Stimulated activated effector memory CD8-positive, alpha-beta T cell treated with anti-CD3 and anti-CD28 coated beads, Interleukin-12 subunit alpha, Interleukin-12 subunit beta, amount 100 ng/mL, for 72 hours (primary cell): Measurements from ENCODE around the gene GALM.
"Not testable (repeated sequence)": the region's sequence is repeated elsewhere in the genome, so short reads cannot be mapped to it uniquely, and the experiment has no call there.

Source experiments
- ATAC-seq: fragments of 150-1000 bp; cut with Tn5 transposase; 2 replicates; pipeline ENCODE4 v1.10.0; 2021
- DNase-seq, 2 donors: peaks; one replicate each; pipeline ENCODE4 v3.0.0; 2021 to 2022; ENCODE audit warnings: low spot score in 2 of 2
- H3K27ac Mint-ChIP-seq: one replicate; pipeline ENCODE4 v1.8.0; 2022; ENCODE audit warnings: mild to moderate bottlenecking, mixed read lengths
- H3K36me3 Mint-ChIP-seq: one replicate; pipeline ENCODE4 v1.8.0; 2022; ENCODE audit warnings: mild to moderate bottlenecking, mixed read lengths
- H3K4me1 Mint-ChIP-seq: one replicate; pipeline ENCODE4 v1.8.0; 2022; ENCODE audit warnings: mixed read lengths
- H3K4me3 Mint-ChIP-seq: one replicate; pipeline ENCODE4 v1.8.0; 2022; ENCODE audit warnings: mild to moderate bottlenecking, mixed read lengths
- H3K9me3 Mint-ChIP-seq: one replicate; pipeline ENCODE4 v1.8.0; 2022; ENCODE audit warnings: mixed read lengths

Gene GALM

DNA sequence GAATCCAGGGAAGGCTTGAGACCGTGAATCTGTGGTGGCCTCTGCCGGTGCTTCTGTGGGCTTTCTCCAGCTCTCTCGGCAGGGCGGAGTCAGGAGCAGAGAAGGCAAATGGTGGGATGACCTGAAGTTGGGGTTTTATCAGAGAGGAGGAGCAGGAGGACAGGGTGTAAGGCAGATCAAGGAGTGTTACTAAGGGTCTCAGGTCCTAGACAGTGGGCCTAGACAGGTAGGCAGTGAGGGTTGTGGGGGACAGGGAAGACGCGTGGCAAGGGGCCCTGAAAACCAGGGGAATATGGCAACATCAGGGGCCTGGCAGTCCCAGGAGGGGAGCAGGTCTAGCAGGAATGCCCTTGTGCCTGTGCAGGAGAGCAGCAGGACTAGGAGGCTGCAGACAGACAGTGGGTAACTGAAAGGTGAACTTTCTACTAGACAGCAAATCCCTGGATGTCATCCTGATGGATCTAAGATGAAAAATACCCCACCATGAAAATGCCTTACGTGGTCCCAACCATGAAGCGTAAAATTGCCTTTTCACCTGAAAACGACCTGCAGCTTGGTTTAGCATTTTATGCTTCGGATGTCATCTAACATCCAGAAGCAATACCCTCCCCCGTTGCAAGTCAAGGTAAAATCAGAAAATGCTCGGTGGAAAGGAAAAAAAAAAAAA, 43.1 kb downstream of the GALM start:
- DNase-seq, result no peak
- ATAC-seq, result peak; percentile 39
- no peaks in the 10 kb centered on the region for H3K9me3 Mint-ChIP-seq
- peaks cover 63% of the 10 kb centered on the region for H3K4me1 Mint-ChIP-seq
- peak overlapping the region; percentile 92 for H3K27ac Mint-ChIP-seq
- peaks cover 89% of the 10 kb centered on the region for H3K36me3 Mint-ChIP-seq
- peak overlapping the region; percentile 61 for H3K4me3 Mint-ChIP-seq

DNA sequence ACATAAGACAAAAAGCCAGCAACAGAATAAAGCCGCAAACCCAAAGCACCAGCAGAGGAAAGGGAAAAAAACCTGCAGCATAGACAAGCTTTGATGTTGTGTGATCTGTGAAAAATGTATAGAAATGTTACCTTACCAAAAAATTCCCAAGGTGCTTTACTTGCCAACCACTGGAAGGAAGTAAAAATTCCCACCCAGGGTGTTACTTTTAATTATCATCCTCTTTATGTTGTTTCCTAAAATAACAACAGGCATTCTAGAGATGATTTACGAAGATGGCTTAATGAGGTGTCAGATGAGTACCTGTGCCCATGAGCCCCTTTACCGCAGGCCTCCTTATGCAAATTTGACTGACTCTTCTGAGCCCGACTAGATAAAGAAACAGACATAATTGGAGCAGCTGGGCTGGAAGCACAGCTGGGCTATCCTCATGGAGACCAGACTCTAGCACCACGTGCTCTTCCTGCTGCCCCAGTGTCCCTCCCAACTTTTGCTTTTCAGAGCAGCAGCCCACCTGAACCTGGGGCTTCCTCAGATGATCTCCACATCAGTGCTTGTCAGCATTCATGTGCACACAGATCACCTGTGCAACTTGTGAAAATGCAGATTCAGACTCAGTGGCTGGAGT, 43.8 kb downstream of the GALM start:
- peaks cover 90% of the 10 kb centered on the region for H3K36me3 Mint-ChIP-seq
- DNase-seq (no peak), ATAC-seq (peak; percentile 84)
- peak overlapping the region; percentile 92 for H3K27ac Mint-ChIP-seq
- peaks cover 69% of the 10 kb centered on the region for H3K4me1 Mint-ChIP-seq
- no peaks in the 10 kb centered on the region for H3K9me3 Mint-ChIP-seq
- peak overlapping the region; percentile 61 for H3K4me3 Mint-ChIP-seq

- Mint-ChIP-seq H3K4me1 (peaks cover 68% of the 10 kb centered on the region), H3K27ac (peak overlapping the region; percentile 0), H3K9me3 (no peaks in the 10 kb centered on the region), H3K4me3 (no peak overlapping the region), H3K36me3 (peaks cover 92% of the 10 kb centered on the region)
- no peak for DNase-seq
- no peak for ATAC-seq
Measured at GRCh38 chr2:38711558-38711957, 45.6 kb downstream of the GALM start.

DNA sequence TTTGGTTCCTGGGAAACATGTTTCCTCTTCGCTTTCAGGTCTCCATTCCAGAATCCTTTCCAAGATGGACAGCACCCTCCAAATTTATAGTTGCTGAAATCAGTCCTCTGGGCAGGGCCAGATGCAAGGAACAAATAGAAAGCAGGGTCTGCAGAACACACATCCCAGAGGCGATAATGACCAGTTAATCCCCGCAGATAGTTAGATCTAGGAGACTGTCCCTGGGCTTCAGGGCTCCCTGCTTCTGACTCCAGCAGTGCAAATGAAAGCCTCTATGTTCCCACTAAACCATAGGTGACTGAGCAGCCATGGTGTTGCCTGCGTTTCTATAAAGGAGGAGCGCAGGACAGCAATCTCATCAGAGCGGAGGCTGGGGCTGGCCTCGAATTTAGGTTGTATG, 46.5 kb downstream of the GALM start:
- ATAC-seq, result no peak
- Mint-ChIP-seq H3K27ac (peak overlapping the region; percentile 88), H3K4me1 (peaks cover 59% of the 10 kb centered on the region), H3K9me3 (no peaks in the 10 kb centered on the region), H3K4me3 (no peak overlapping the region), H3K36me3 (peaks cover 92% of the 10 kb centered on the region)
- DNase-seq, result no peak

DNA sequence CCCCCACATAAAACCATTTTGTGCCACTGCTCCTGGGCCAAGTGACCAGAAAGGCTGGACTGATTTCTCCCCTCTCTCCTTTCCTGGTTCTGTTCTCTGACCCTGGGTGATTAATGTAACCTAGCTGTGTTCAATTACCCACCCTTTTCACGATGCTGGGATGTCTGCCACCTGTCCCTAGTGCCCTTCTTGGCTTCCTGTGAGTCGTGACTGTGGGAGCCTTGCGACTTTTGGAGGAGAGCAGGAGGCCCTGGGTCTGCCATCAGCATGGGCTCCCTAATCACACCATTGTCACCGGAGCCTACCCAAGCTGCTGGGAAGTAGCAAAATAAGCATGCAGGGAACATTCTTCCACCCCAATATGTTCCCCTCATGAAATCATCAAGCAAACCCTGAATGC, 47.0 kb downstream of the GALM start:
- ATAC-seq (no peak), DNase-seq (no peak)
- Mint-ChIP-seq H3K4me1 (peaks cover 57% of the 10 kb centered on the region), H3K9me3 (no peaks in the 10 kb centered on the region), H3K4me3 (no peak overlapping the region), H3K27ac (peak overlapping the region; percentile 88), H3K36me3 (peaks cover 93% of the 10 kb centered on the region)

DNA sequence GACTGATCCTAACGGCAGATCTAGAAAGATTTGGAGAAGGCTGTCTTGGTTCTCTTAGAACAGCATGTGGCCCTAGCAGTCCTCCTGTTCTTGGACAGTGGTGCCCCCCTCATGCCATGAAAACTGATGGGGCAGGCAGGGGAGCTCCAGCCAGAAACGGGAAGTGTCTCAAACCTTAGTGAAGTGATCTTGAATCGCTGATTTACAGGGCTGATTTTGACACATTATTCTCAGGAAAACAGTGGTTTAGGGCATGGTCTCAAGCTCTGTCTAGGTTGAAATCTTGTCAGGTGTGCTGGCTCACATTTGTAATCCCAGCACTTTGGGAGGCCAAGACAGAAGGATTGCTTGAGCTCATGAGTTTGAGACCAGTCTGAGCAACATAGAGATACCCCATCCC, 47.4 kb downstream of the GALM start:
- H3K27ac Mint-ChIP-seq, result peak overlapping the region; percentile 88
- H3K4me1 Mint-ChIP-seq, result peaks cover 56% of the 10 kb centered on the region
- ATAC-seq (no peak), DNase-seq (no peak)
- no peaks in the 10 kb centered on the region for H3K9me3 Mint-ChIP-seq
- H3K4me3 Mint-ChIP-seq, result no peak overlapping the region
- peaks cover 98% of the 10 kb centered on the region for H3K36me3 Mint-ChIP-seq

DNA sequence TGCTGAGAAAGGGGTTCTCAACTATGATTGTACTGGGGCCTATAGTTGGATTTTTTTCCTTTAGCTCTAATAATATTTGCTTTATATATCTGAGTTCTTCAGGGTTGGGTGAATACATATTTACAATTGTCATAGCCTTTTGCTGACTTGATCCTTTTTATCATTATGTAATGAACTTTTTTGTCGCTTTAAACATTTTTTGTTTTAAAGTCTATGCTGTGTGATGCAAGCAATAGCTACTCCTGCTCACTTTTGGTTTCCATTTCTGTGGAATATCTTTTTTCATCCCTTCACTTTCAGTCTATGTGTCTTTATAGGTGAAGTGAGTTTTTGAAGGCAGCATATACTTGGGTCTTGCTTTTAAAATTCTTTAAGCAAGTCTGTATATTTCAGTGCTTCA, 49.0 kb downstream of the GALM start:
- not testable (repeated sequence) for H3K4me3 Mint-ChIP-seq, ATAC-seq, H3K9me3 Mint-ChIP-seq, DNase-seq
- Mint-ChIP-seq H3K4me1 (peaks cover 40% of the 10 kb centered on the region), H3K36me3 (peaks cover 99% of the 10 kb centered on the region), H3K27ac (peak overlapping the region; percentile 75)

DNA sequence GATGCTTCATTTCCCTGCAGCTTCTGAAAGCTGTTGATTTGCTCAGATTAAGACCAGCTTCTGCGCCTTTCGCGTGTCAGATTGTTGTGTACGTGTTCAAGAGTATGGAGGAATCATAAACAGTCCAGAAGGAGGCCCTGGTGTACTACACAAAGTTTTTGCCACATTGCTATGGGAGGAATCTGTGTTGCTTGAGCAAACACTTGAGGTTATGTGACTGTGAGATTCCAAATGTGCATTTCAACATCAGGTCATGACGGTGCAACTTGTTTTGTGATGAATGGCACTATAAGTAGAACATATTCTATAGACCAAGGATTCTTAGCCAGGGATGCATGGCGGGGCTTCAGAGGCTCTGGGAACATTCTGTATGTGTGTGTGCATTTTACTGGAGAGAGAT, 50.3 kb downstream of the GALM start:
- H3K36me3 Mint-ChIP-seq, result peaks cover 99% of the 10 kb centered on the region
- H3K27ac Mint-ChIP-seq, result no peak overlapping the region
- H3K4me1 Mint-ChIP-seq, result peaks cover 44% of the 10 kb centered on the region
- H3K4me3 Mint-ChIP-seq, result no peak overlapping the region
- DNase-seq (no peak), ATAC-seq (no peak)
- peaks cover 2% of the 10 kb centered on the region for H3K9me3 Mint-ChIP-seq

DNA sequence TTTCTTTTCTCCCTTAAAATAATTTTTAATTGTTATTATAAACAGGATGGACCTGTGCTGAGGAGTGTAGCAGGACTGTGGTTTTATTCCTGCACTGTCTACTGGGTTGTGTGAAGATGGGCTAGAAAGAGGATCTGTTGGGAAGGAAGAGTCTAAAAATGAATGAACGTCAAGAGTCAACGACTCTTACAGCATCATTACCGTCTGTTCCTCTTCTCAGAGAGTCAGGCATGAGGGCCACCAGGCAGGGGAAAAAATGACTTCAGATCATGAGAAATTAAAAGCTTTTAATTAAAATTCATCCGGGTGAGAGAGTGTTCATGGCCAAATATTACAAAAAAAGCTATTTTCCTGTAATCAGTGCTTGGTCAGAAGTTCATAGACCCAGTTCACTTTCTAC, 52.7 kb downstream of the GALM start:
- Mint-ChIP-seq H3K27ac (no peak overlapping the region), H3K36me3 (peaks cover 90% of the 10 kb centered on the region), H3K9me3 (peaks cover 2% of the 10 kb centered on the region), H3K4me1 (peaks cover 51% of the 10 kb centered on the region), H3K4me3 (no peak overlapping the region)
- DNase-seq, result no peak
- no peak for ATAC-seq

DNA sequence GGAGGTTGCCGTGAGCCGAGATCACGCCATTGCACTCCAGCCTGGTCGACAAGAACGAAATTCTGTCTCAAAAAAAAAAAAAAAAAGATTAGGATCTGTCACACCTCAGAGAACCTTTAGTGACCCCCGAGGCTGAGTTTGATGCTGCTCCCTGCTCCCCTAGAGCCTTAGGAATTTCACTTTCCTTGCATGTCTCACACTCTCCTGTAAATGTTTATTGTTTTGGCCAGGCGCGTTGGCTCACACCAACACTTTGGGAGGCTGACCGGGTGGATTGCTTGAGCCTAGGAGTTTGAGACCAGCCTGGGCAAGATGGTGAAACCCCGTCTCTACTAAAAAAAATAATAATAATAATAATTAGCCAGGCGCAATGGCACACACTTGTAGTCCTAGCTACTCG, 53.8 kb downstream of the GALM start:
- Mint-ChIP-seq H3K27ac (no peak overlapping the region), H3K4me1 (peaks cover 47% of the 10 kb centered on the region), H3K4me3 (no peak overlapping the region), H3K9me3 (peaks cover 2% of the 10 kb centered on the region), H3K36me3 (peaks cover 90% of the 10 kb centered on the region)
- DNase-seq (no peak), ATAC-seq (no peak)

GRCh38 chr2:38720613-38721241, 54.8 kb downstream of the GALM start:
- ATAC-seq (peak; percentile 3), DNase-seq (no peak)
- Mint-ChIP-seq H3K27ac (peak overlapping the region; percentile 85), H3K9me3 (peaks cover 2% of the 10 kb centered on the region), H3K4me3 (peak overlapping the region; percentile 62), H3K4me1 (peaks cover 45% of the 10 kb centered on the region), H3K36me3 (peaks cover 90% of the 10 kb centered on the region)

DNA sequence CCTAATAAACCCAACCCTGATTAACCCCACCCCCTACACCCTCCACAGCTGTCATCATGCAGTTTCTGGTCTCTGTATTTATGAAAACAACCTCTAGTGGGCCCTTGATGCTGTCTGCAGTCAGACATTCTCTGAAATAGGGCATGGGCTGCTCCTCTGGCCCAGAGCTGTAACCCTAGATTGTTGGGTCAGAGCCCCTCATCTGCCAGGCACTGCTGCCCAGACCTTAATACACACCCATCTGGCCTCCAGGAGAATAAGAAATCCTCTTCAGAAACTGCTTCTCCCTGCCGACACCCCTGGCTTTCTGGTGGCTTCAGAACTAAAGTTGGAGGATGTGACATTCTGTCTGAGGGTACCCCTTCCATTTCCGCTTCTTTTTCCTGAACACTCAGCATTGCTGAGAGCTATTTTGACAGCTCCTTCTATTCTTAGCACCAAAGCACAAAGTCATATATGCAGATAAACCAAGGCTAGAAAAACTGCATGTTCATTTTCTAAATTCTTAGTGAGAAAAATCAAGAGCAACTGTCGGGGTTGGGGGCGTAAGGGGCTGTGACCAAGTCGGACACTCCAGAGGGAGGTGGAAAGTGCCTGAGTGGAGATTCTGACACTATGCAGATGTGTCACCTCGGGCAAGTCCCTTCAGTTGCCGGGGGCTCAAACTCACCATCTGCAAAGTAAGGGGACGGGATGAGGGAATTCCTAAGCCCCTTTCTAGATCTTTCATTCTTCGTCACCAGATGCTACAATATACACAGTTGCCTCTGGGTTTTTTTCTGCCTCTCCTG, 56.6 kb downstream of the GALM start:
- H3K36me3 Mint-ChIP-seq, result peaks cover 90% of the 10 kb centered on the region
- H3K27ac Mint-ChIP-seq, result peak overlapping the region; percentile 85
- H3K4me1 Mint-ChIP-seq, result peaks cover 49% of the 10 kb centered on the region
- peaks cover 2% of the 10 kb centered on the region for H3K9me3 Mint-ChIP-seq
- peak overlapping the region; percentile 62 for H3K4me3 Mint-ChIP-seq
- DNase-seq (peak; percentile 39 to 79), ATAC-seq (peak; percentile 87)

GRCh38 chr2:38723173-38723572, 57.3 kb downstream of the GALM start:
- Mint-ChIP-seq H3K27ac (peak overlapping the region; percentile 85), H3K36me3 (peaks cover 90% of the 10 kb centered on the region), H3K9me3 (peaks cover 2% of the 10 kb centered on the region), H3K4me1 (peaks cover 49% of the 10 kb centered on the region), H3K4me3 (peak overlapping the region; percentile 62)
- DNase-seq (no peak), ATAC-seq (peak; percentile 74)

DNA sequence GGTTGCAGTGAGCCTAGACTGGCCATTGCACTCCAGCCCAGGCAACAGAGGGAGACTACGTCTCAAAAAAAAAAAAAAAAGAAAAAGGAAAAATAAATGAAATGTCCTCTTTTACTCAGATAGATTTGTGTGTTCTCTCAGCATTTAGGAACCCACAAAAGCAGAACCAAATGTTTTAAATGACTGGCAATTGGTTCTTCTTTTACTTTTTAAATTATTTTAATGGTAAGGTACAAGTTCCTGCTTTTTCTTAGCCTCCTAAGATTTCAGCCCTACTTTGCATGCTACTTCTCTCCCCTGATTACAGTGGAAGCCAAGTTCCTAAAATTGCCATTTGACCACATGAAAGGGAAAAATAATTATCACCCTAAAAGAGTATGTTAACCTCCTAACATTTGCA, 61.7 kb downstream of the GALM start:
- DNase-seq (no peak), ATAC-seq (no peak)
- no peaks in the 10 kb centered on the region for H3K9me3 Mint-ChIP-seq
- H3K4me3 Mint-ChIP-seq, result no peak overlapping the region
- H3K36me3 Mint-ChIP-seq, result peaks cover 100% of the 10 kb centered on the region
- H3K4me1 Mint-ChIP-seq, result peaks cover 38% of the 10 kb centered on the region
- H3K27ac Mint-ChIP-seq, result no peak overlapping the region

GRCh38 chr2:38728694-38729093, 62.8 kb downstream of the GALM start:
- H3K27ac Mint-ChIP-seq, result no peak overlapping the region
- ATAC-seq, result no peak
- DNase-seq, result no peak
- H3K4me1 Mint-ChIP-seq, result peaks cover 27% of the 10 kb centered on the region
- no peak overlapping the region for H3K4me3 Mint-ChIP-seq
- peaks cover 100% of the 10 kb centered on the region for H3K36me3 Mint-ChIP-seq
- no peaks in the 10 kb centered on the region for H3K9me3 Mint-ChIP-seq
